ENCODE results near the gene CDC42SE2.

- TF ChIP-seq EZH2phosphoT487 (conservative IDR thresholded peaks at IDR 0.05; ENCODE audit: low read length) (no peak), CTCF (IDR thresholded peaks at IDR 0.05; ENCODE audit: insufficient read depth, low read length, poor library complexity, severe bottlenecking) (no peak)
Observed at GRCh38 chr5:131368866-131369265, 105.0 kb downstream of the CDC42SE2 start.
